Lower lobe of right lung (tissue), 2 donors: ENCODE results near the gene RB1. TPM values are rescaled to one million over a fixed set of nuclear protein-coding genes. Genes with fewer than 3 reads are reported as not detected.

Experiments
- ATAC-seq, 2 donors: fragments of 200-7000 bp; cut with Tn5 transposase; one replicate each; pipeline ENCODE4 v1.9.1; 2020 to 2022; ENCODE audit warnings: mild to moderate bottlenecking in 2 of 2, moderate library complexity in 2 of 2
- DNase-seq: peaks from one replicate; pipeline ENCODE4 v3.0.0-alpha.2; 2020
- H3K27ac ChIP-seq: fragments of 200-600 bp; one replicate; pipeline ENCODE4 v1.8.0; 2022
- H3K27me3 ChIP-seq: fragments of 200-600 bp; one replicate; pipeline ENCODE4 v1.8.0; 2022; ENCODE audit warnings: low read depth
- H3K36me3 ChIP-seq: fragments of 200-600 bp; one replicate; pipeline ENCODE4 v1.8.0; 2022; ENCODE audit warnings: mild to moderate bottlenecking
- H3K4me1 ChIP-seq: fragments of 200-600 bp; one replicate; pipeline ENCODE4 v1.8.0; 2022
- H3K4me3 ChIP-seq: fragments of 200-600 bp; one replicate; pipeline ENCODE4 v1.8.0; 2022; ENCODE audit warnings: mild to moderate bottlenecking
- H3K9me3 ChIP-seq: fragments of 200-600 bp; one replicate; pipeline ENCODE4 v1.8.0; 2022
- CTCF ChIP-seq: fragments of 200-600 bp; IDR thresholded peaks from one replicate; pipeline ENCODE4 v1.8.0; 2022; ENCODE audit warnings: antibody characterized with exemption, mild to moderate bottlenecking
- intact Hi-C: fragments of 100-400 bp; cut with DNase I; formaldehyde crosslinking; loops from one replicate; pipeline ENCODE4 v1.11.0; 2022
- total RNA-seq: library from RNA; stranded (reverse); fragmentation: NEBNext Ultra II Directional; extraction: Animal tissue kit (Norgen Biotek cat#: 25700); gene quantifications from one replicate; pipeline ENCODE4 v1.2.1, GENCODE V29; 2021
- donor health status: DM: no; HTN: yes; CAD: no; lungs with severe emphysema.

The RB1 gene
- total RNA-seq, 1 donor from 2014 or later, result 38.1 TPM

GRCh38 chr13:48311223-48311622 lies 7.7 kb downstream of the RB1 start:
- Histone ChIP-seq H3K36me3 (peaks cover 26% of the 10 kb centered on the region), H3K4me3 (no peak overlapping the region), H3K4me1 (peaks cover 9% of the 10 kb centered on the region), H3K9me3 (no peaks in the 10 kb centered on the region), H3K27ac (no peak overlapping the region), H3K27me3 (no peaks in the 10 kb centered on the region)
- no peak for DNase-seq
- intact Hi-C loops, result no loop called here
- no peak for ATAC-seq
- TF ChIP-seq CTCF, result no peak

GRCh38 chr13:48315969-48316650 lies 12.6 kb downstream of the RB1 start:
- Histone ChIP-seq H3K9me3 (no peaks in the 10 kb centered on the region), H3K4me1 (no peaks in the 10 kb centered on the region), H3K27me3 (no peaks in the 10 kb centered on the region), H3K4me3 (no peak overlapping the region), H3K36me3 (peaks cover 21% of the 10 kb centered on the region), H3K27ac (no peak overlapping the region)
- DNase-seq (no peak), ATAC-seq (no peak)
- intact Hi-C loops, result no loop called here
- no peak for TF ChIP-seq CTCF

- ATAC-seq (peak in 1 of 2 donors; percentile 16), DNase-seq (no peak)
- intact Hi-C loops, result no loop called here
- peak overlapping the region; percentile 45 for H3K4me3 ChIP-seq
- H3K27me3 ChIP-seq, result no peaks in the 10 kb centered on the region
- H3K4me1 ChIP-seq, result no peaks in the 10 kb centered on the region
- H3K36me3 ChIP-seq, result peaks cover 19% of the 10 kb centered on the region
- peaks cover 5% of the 10 kb centered on the region for H3K9me3 ChIP-seq
- peak overlapping the region; percentile 49 for H3K27ac ChIP-seq
- no peak for TF ChIP-seq CTCF
Observed at GRCh38 chr13:48316826-48317510, 13.4 kb downstream of the RB1 start.

- intact Hi-C loops, result no loop called here
- Histone ChIP-seq H3K27ac (peak overlapping the region; percentile 49), H3K9me3 (peaks cover 12% of the 10 kb centered on the region), H3K27me3 (no peaks in the 10 kb centered on the region), H3K36me3 (peaks cover 19% of the 10 kb centered on the region), H3K4me3 (peak overlapping the region; percentile 45), H3K4me1 (no peaks in the 10 kb centered on the region)
- peak; percentile 41 to 60 for ATAC-seq
- TF ChIP-seq CTCF, result no peak
- no peak for DNase-seq
Observed at GRCh38 chr13:48317511-48318376, 14.2 kb downstream of the RB1 start.

- Histone ChIP-seq H3K4me1 (no peaks in the 10 kb centered on the region), H3K36me3 (peaks cover 19% of the 10 kb centered on the region), H3K27ac (peak overlapping the region; percentile 49), H3K9me3 (peaks cover 12% of the 10 kb centered on the region), H3K4me3 (peak overlapping the region; percentile 45), H3K27me3 (no peaks in the 10 kb centered on the region)
- ATAC-seq (peak; percentile 47 to 72), DNase-seq (no peak)
- no peak for TF ChIP-seq CTCF
- intact Hi-C loops, result no loop called here
Observed at GRCh38 chr13:48318377-48318811, 14.8 kb downstream of the RB1 start.
